ENCODE results near the gene DNAJB4. TPM values are rescaled to one million over a fixed set of nuclear protein-coding genes. Genes with fewer than 3 reads are reported as not detected.

DNAJB4 gene
- total and polyA plus RNA-seq, 2 experiments from 2014 or later: 12.4 to 12.9 TPM

GRCh38 chr1:78052685-78053405 is 48.1 kb downstream of the DNAJB4 start:
- Histone ChIP-seq H2AFZ (no peak overlapping the region), H3K9me2 (ENCODE audit: insufficient read depth) (0 out of 2 replicates have a peak, but pooled peaks cover 3% of the 10 kb centered on the region), H3K79me2 (replicated peaks; ENCODE audit: insufficient read depth) (no peaks in the 10 kb centered on the region), H3K4me3 (no peak overlapping the region), H3K36me3 (ENCODE audit: insufficient read depth) (no peaks in the 10 kb centered on the region), H4K20me1 (replicated peaks; ENCODE audit: insufficient read depth) (no peaks in the 10 kb centered on the region), H3K4me2 (no peak overlapping the region), H3K27ac (ENCODE audit: low read depth) (no peak overlapping the region), H3F3A (replicated peaks; ENCODE audit: low read depth) (no peaks in the 10 kb centered on the region), H3K27me3 (ENCODE audit: insufficient read depth) (peaks cover 5% of the 10 kb centered on the region; the same call in 1 of the 2 replicates), H3K4me1 (ENCODE audit: insufficient read depth) (peaks cover 4% of the 10 kb centered on the region; the same call in 1 of the 2 replicates)
- no peak overlapping the region for H3K27ac Mint-ChIP-seq
- no peaks in the 10 kb centered on the region for H3K36me3 Mint-ChIP-seq (ENCODE audit: low read depth)
- no peak for ATAC-seq
- H3K27me3 Mint-ChIP-seq (ENCODE audit: insufficient read depth, low read depth, poor library complexity): peaks cover 4% of the 10 kb centered on the region
- TF ChIP-seq CREB1 (CRISPR knock-in tag; IDR thresholded peaks at IDR 0.05; ENCODE audit: low read depth): no peak
- TF ChIP-seq, protein P1, sequence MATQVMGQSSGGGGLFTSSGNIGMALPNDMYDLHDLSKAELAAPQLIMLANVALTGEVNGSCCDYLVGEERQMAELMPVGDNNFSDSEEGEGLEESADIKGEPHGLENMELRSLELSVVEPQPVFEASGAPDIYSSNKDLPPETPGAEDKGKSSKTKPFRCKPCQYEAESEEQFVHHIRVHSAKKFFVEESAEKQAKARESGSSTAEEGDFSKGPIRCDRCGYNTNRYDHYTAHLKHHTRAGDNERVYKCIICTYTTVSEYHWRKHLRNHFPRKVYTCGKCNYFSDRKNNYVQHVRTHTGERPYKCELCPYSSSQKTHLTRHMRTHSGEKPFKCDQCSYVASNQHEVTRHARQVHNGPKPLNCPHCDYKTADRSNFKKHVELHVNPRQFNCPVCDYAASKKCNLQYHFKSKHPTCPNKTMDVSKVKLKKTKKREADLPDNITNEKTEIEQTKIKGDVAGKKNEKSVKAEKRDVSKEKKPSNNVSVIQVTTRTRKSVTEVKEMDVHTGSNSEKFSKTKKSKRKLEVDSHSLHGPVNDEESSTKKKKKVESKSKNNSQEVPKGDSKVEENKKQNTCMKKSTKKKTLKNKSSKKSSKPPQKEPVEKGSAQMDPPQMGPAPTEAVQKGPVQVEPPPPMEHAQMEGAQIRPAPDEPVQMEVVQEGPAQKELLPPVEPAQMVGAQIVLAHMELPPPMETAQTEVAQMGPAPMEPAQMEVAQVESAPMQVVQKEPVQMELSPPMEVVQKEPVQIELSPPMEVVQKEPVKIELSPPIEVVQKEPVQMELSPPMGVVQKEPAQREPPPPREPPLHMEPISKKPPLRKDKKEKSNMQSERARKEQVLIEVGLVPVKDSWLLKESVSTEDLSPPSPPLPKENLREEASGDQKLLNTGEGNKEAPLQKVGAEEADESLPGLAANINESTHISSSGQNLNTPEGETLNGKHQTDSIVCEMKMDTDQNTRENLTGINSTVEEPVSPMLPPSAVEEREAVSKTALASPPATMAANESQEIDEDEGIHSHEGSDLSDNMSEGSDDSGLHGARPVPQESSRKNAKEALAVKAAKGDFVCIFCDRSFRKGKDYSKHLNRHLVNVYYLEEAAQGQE (IDR thresholded peaks at IDR 0.05; ENCODE audit: unreplicated experiment): no peak
- no peak for TF ChIP-seq ZNF114 (CRISPR knock-in tag; IDR thresholded peaks at IDR 0.05)
- TF ChIP-seq EZH2phosphoT487 (IDR thresholded peaks at IDR 0.05; ENCODE audit: unreplicated experiment): no peak
- TF ChIP-seq STAT1 (IDR thresholded peaks at IDR 0.05; ENCODE audit: unreplicated experiment): no peak
- no peak for TF ChIP-seq EZH2 (IDR thresholded peaks at IDR 0.05; ENCODE audit: low read depth, unreplicated experiment)
- TF ChIP-seq JUNB (IDR thresholded peaks at IDR 0.05; ENCODE audit: unreplicated experiment): no peak
- TF ChIP-seq, protein P2, sequence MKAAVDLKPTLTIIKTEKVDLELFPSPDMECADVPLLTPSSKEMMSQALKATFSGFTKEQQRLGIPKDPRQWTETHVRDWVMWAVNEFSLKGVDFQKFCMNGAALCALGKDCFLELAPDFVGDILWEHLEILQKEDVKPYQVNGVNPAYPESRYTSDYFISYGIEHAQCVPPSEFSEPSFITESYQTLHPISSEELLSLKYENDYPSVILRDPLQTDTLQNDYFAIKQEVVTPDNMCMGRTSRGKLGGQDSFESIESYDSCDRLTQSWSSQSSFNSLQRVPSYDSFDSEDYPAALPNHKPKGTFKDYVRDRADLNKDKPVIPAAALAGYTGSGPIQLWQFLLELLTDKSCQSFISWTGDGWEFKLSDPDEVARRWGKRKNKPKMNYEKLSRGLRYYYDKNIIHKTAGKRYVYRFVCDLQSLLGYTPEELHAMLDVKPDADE (IDR thresholded peaks at IDR 0.05): no peak
- no peak for TF ChIP-seq CTCF (conservative IDR thresholded peaks at IDR 0.05; ENCODE audit: low read depth in 2 of 2)
- no peak for DNase-seq (ENCODE audit: low spot score)
- H3K4me1 Mint-ChIP-seq: no peaks in the 10 kb centered on the region
- H3K9me3 Mint-ChIP-seq: no peaks in the 10 kb centered on the region
- H3K4me3 Mint-ChIP-seq: no peak overlapping the region

All from GM23338 (cell line).